Omental fat pad (tissue), 4 donors: ENCODE data around the gene TRAPPC8. TPM values are rescaled to one million over a fixed set of nuclear protein-coding genes. Genes with fewer than 3 reads are reported as not detected.
"Not testable (repeated sequence)": the region's sequence is repeated elsewhere in the genome, so short reads cannot be mapped to it uniquely, and the experiment has no call there.

ENCODE experiments used
- ATAC-seq: fragments of 150-250 bp; one replicate; pipeline ENCODE4 v1.9.1; 2016; ENCODE audit warnings: mild to moderate bottlenecking, moderate library complexity; ENCODE audit not compliant: low FRiP score
- DNase-seq: peaks from one replicate; pipeline ENCODE4 v3.0.0-alpha.2; 2019; ENCODE audit warnings: low spot score
- CTCF ChIP-seq, 3 donors: fragments of 450-650 bp; IDR thresholded peaks; one replicate each; pipeline ENCODE4 v1.5.1; 2016 to 2017; ENCODE audit warnings: antibody characterized with exemption in 3 of 3, mild to moderate bottlenecking in 3 of 3, moderate library complexity in 2 of 3
- total RNA-seq, 4 donors: library from RNA; depleted of rRNA; stranded (reverse); fragments of >200 nt; gene quantifications; one replicate each; pipeline ENCODE4 v1.1.0, GENCODE V29; 2016

The TRAPPC8 gene
- total RNA-seq, 4 donors from 2014 or later: 36.2 to 45.7 (median 36.9) TPM

- no peak for TF ChIP-seq CTCF (IDR thresholded peaks at IDR 0.05)
- peak; percentile 30 for DNase-seq
- peak; percentile 65 for ATAC-seq
Measured at GRCh38 chr18:31942291-31942998, 483 bp downstream of the TRAPPC8 start.

- no peak for ATAC-seq
- no peak for TF ChIP-seq CTCF (IDR thresholded peaks at IDR 0.05)
- no peak for DNase-seq
Measured at GRCh38 chr18:31941010-31941809, 1.7 kb downstream of the TRAPPC8 start.

- ATAC-seq: not testable (repeated sequence)
Measured at GRCh38 chr18:31934773-31935172, 8.2 kb downstream of the TRAPPC8 start.

GRCh38 chr18:31931886-31932240 is 11.1 kb downstream of the TRAPPC8 start:
- no peak for TF ChIP-seq CTCF (IDR thresholded peaks at IDR 0.05)
- no peak for ATAC-seq

More at GRCh38 chr18:31934773-31935172, 8.2 kb downstream of the TRAPPC8 start:
- DNase-seq: not testable (repeated sequence)

GRCh38 chr18:31931163-31931885 is 11.6 kb downstream of the TRAPPC8 start:
- ATAC-seq (no peak), DNase-seq (no peak)
- no peak for TF ChIP-seq CTCF (IDR thresholded peaks at IDR 0.05)

More at GRCh38 chr18:31931886-31932240, 11.1 kb downstream of the TRAPPC8 start:
- DNase-seq: no peak

GRCh38 chr18:31929273-31929672 is 13.7 kb downstream of the TRAPPC8 start:
- no peak for TF ChIP-seq CTCF (IDR thresholded peaks at IDR 0.05)
- DNase-seq: no peak
- ATAC-seq: no peak

GRCh38 chr18:31926988-31927387 is 15.9 kb downstream of the TRAPPC8 start:
- DNase-seq, ATAC-seq: not testable (repeated sequence)
